IMR-90 (cell line): ENCODE measurements around the gene RIPK3. TPM values are rescaled to one million over a fixed set of nuclear protein-coding genes. Genes with fewer than 3 reads are reported as not detected.

Experiments used
- ATAC-seq: fragments of 200-7000 bp; cut with Tn5 transposase; 2 replicates; pipeline ENCODE4 v1.9.1; 2020; ENCODE audit warnings: low read depth, mild to moderate bottlenecking, moderate library complexity
- BruUV-seq: library from RNA; stranded (reverse); fragments of 400-500 nt; replicated peaks from 2 replicates; lab custom pipeline; 2021; lab: Mats Ljungman, UMichigan
- CTCF ChIA-PET: fragments of 300-600 bp; formaldehyde crosslinking; extraction: SDS; loops from one replicate; lab custom pipeline; 2021; ENCODE audit warnings: antibody characterized with exemption; lab: Yijun Ruan, JAX
- POLR2A ChIA-PET: fragments of 300-600 bp; sonication (Branson Sonifier 250); formaldehyde crosslinking; loops from one replicate; lab custom pipeline; 2022; ENCODE audit warnings: antibody characterized with exemption; ENCODE audit not compliant: unreplicated experiment; lab: Charles Lee
- DNase-seq: peaks from one replicate; pipeline ENCODE4 v3.0.0; 2013
- H2AFZ ChIP-seq: replicated peaks from 2 replicates; pipeline ENCODE3; 2013; ENCODE audit warnings: low read length, mild to moderate bottlenecking; ENCODE audit not compliant: poor library complexity
- H2AK5ac ChIP-seq: 2 replicates; pipeline ENCODE4 v1.6.1; 2013; ENCODE audit warnings: low read depth, low read length, inconsistent platforms
- H2AK9ac ChIP-seq: replicated peaks from 2 replicates; pipeline ENCODE3; 2013; ENCODE audit warnings: mild to moderate bottlenecking, low read depth, low read length, moderate library complexity; ENCODE audit not compliant: poor library complexity
- H2BK120ac ChIP-seq: 2 replicates; pipeline ENCODE4 v1.6.1; 2013; ENCODE audit warnings: low read depth, low read length, inconsistent platforms
- H2BK15ac ChIP-seq: 3 replicates; pipeline ENCODE4 v1.6.1; 2013; ENCODE audit warnings: low read depth, low read length, inconsistent platforms
- H2BK20ac ChIP-seq: 2 replicates; pipeline ENCODE4 v1.6.1; 2013; ENCODE audit warnings: low read depth, mild to moderate bottlenecking, inconsistent platforms, low read length, moderate library complexity
- H2BK5ac ChIP-seq: 2 replicates; pipeline ENCODE4 v1.6.1; 2013; ENCODE audit warnings: mild to moderate bottlenecking, low read depth, low read length, inconsistent platforms; ENCODE audit not compliant: poor library complexity, severe bottlenecking
- H3K14ac ChIP-seq: replicated peaks from 2 replicates; pipeline ENCODE4 v1.6.1; 2013; ENCODE audit warnings: low read depth, low read length, inconsistent platforms
- H3K18ac ChIP-seq: 2 replicates; pipeline ENCODE4 v1.6.1; 2013; ENCODE audit warnings: low read depth, low read length, control low read depth
- H3K23ac ChIP-seq: 2 replicates; pipeline ENCODE4 v1.6.1; 2013; ENCODE audit warnings: low read depth, low read length, inconsistent platforms
- H3K27ac ChIP-seq: 2 replicates; pipeline ENCODE4 v1.5.1; 2013; ENCODE audit warnings: mild to moderate bottlenecking, control low read depth, low read length; ENCODE audit not compliant: insufficient read depth
- H3K27me3 ChIP-seq: 2 replicates; pipeline ENCODE4 v1.6.1; 2013; ENCODE audit warnings: low read length; ENCODE audit not compliant: control insufficient read depth, insufficient read depth
- H3K36me3 ChIP-seq: 2 replicates; pipeline ENCODE4 v1.6.1; 2013; ENCODE audit warnings: low read length, mixed read lengths; ENCODE audit not compliant: control insufficient read depth, insufficient read depth
- H3K4ac ChIP-seq: 2 replicates; pipeline ENCODE4 v1.6.1; 2013; ENCODE audit warnings: low read depth, low read length, inconsistent platforms
- H3K4me1 ChIP-seq: 2 replicates; pipeline ENCODE4 v1.6.1; 2013; ENCODE audit warnings: low read length, mixed read lengths; ENCODE audit not compliant: control insufficient read depth, insufficient read depth
- H3K4me2 ChIP-seq: 2 replicates; pipeline ENCODE4 v1.6.1; 2013; ENCODE audit warnings: low read depth, mild to moderate bottlenecking, control low read depth, low read length, moderate library complexity
- H3K4me3 ChIP-seq: 2 replicates; pipeline ENCODE4 v1.5.1; 2013; ENCODE audit warnings: low read depth, mild to moderate bottlenecking, control low read depth, low read length, moderate library complexity; ENCODE audit not compliant: insufficient read depth
- H3K56ac ChIP-seq: 2 replicates; pipeline ENCODE4 v1.6.1; 2013; ENCODE audit warnings: low read length, inconsistent platforms; ENCODE audit not compliant: insufficient read depth; ENCODE audit errors: extremely low read depth
- H3K79me1 ChIP-seq, 2 experiments: 2 replicates each; pipeline ENCODE4 v1.6.1; 2013; ENCODE audit warnings: low read length in 2 of 2, inconsistent platforms in 1 of 2, low read depth in 1 of 2
- H3K9ac ChIP-seq: 2 replicates; pipeline ENCODE4 v1.6.1; 2013; ENCODE audit warnings: low read depth, low read length, control low read depth
- H3K9me1 ChIP-seq: 2 replicates; pipeline ENCODE4 v1.6.1; 2013; ENCODE audit warnings: low read length, inconsistent platforms; ENCODE audit not compliant: insufficient read depth
- H3K9me3 ChIP-seq: 2 replicates; pipeline ENCODE4 v1.6.1; 2013; ENCODE audit warnings: low read length; ENCODE audit not compliant: control insufficient read depth, insufficient read depth
- H4K20me1 ChIP-seq: 2 replicates; pipeline ENCODE4 v1.6.1; 2013; ENCODE audit warnings: low read length, inconsistent platforms; ENCODE audit not compliant: insufficient read depth
- H4K5ac ChIP-seq: 2 replicates; pipeline ENCODE4 v1.6.1; 2013; ENCODE audit warnings: mild to moderate bottlenecking, low read depth, low read length, control low read depth
- H4K8ac ChIP-seq, 2 experiments: 2 replicates each; pipeline ENCODE4 v1.6.1; 2013; ENCODE audit warnings: low read depth in 2 of 2, low read length in 2 of 2, control low read depth in 1 of 2, inconsistent platforms in 1 of 2
- H4K91ac ChIP-seq: 2 replicates; pipeline ENCODE4 v1.6.1; 2013; ENCODE audit warnings: low read depth, low read length, inconsistent platforms; ENCODE audit not compliant: insufficient read depth
- MAZ ChIP-seq: IDR thresholded peaks from 2 replicates; pipeline ENCODE4 v1.6.1; 2012; ENCODE audit warnings: low read depth, mild to moderate bottlenecking, low read length, improper control_type of control experiment, moderate library complexity, borderline replicate concordance
- RAD21 ChIP-seq: IDR thresholded peaks from 2 replicates; pipeline ENCODE4 v1.6.1; 2012; ENCODE audit warnings: low read length, improper control_type of control experiment
- RCOR1 ChIP-seq: IDR thresholded peaks from 2 replicates; pipeline ENCODE4 v1.6.1; 2012; ENCODE audit warnings: mild to moderate bottlenecking, low read length, improper control_type of control experiment; ENCODE audit not compliant: insufficient replicate concordance
- WGBS, 2 experiments: methylation state at CpG; one replicate each; pipeline versions ENCODE4 v1.1.5 to v1.1.7; 2013; ENCODE audit warnings: missing lambda C conversion rate in 2 of 2; ENCODE audit not compliant: insufficient read length in 1 of 2; ENCODE audit errors: extremely low coverage in 2 of 2; 5-methylcytosine and 5-hydroxymethylcytosine counted together
- dilution Hi-C: fragments of 300-500 bp; cut with HindIII; formaldehyde crosslinking; loops from one replicate; pipeline ENCODE4 v1.14.3; 2018; ENCODE audit warnings: low sequenced_read_pairs; ENCODE audit not compliant: unreplicated experiment
- in situ Hi-C: fragments of 300-500 bp; cut with MboI; formaldehyde crosslinking; loops from 3 replicates; pipeline ENCODE4 v1.14.3; 2019; ENCODE audit warnings: low sequenced_read_pairs, inconsistent platforms, mixed read lengths
- intact Hi-C: fragments of 100-400 bp; cut with micrococcal nuclease; formaldehyde crosslinking; loops from 2 replicates; pipeline ENCODE4 v1.10.0; 2022
- polyA plus RNA-seq, 3 experiments: library from polyadenylated mRNA; depleted of rRNA; stranded (reverse); fragments of >200 nt; gene quantifications; 2 replicates each; pipeline ENCODE4 v1.2.3, GENCODE V29; 2012; ENCODE audit warnings: low replicate concordance in 1 of 3
- total RNA-seq: library from RNA; depleted of rRNA; stranded (reverse); fragments of >200 nt; gene quantifications from 2 replicates; pipeline ENCODE4 v1.2.3, GENCODE V29; 2012

The RIPK3 gene
- total and polyA plus RNA-seq, 2 of the 4 experiments (the other 2 are of a cell fraction), result 0.09 TPM; not detected in 1

DNA sequence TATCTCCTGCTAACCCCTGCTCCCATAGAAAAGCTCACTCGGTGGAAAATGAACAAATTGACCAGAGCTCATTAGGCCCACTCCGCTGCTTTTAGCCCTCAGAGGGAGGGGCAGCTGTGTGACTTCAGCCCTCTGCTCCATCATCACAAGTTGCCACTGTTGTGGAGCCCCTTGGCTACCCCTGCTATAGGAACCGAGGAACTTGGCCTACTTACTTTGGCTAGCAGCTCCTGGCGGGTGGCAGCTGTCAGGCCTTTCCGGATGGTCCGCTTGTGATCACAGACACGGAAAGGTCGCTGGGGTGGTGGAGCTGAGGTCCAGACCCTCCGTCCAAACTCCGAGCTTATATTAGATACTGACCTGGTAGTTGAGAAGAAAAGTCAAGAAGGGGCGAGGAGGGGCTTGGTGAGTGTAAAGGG lies 32.6 kb downstream of the RIPK3 start:
- no peak overlapping the region for H3K4ac ChIP-seq
- 86% methylated on average over 9 of the region's 11 CpGs; no CpG with 5 or more reads in 1 of the 2 experiments for WGBS, 2 experiments
- dilution Hi-C loops, result no loop called here
- ATAC-seq, result no peak
- no peak overlapping the region for H3K23ac ChIP-seq
- H3K14ac ChIP-seq, result no peak overlapping the region
- H4K8ac ChIP-seq, result no peak overlapping the region
- peaks cover 8% of the 10 kb centered on the region; the same call in 1 of the 2 replicates for H4K20me1 ChIP-seq
- no peak overlapping the region for H2BK120ac ChIP-seq
- peaks cover 5% of the 10 kb centered on the region; the same call in 1 of the 2 replicates for H3K9me1 ChIP-seq
- H3K9ac ChIP-seq, result no peak overlapping the region
- no peak overlapping the region for H4K5ac ChIP-seq
- no peak overlapping the region for H3K27ac ChIP-seq
- no peak overlapping the region for H2AK5ac ChIP-seq
- TF ChIP-seq MAZ (no peak), RAD21 (no peak), RCOR1 (no peak)
- H3K36me3 ChIP-seq, result peaks cover 39% of the 10 kb centered on the region
- H2BK15ac ChIP-seq, result no peak overlapping the region
- no peak overlapping the region for H3K4me2 ChIP-seq
- no peak overlapping the region for H4K91ac ChIP-seq
- peaks cover 10% of the 10 kb centered on the region; the same call in 1 of the 2 replicates for H3K4me1 ChIP-seq
- no peak for DNase-seq
- H2AFZ ChIP-seq, result no peak overlapping the region
- no peaks in the 10 kb centered on the region for H3K9me3 ChIP-seq
- BruUV-seq, result no TSS peak
- no peak overlapping the region for H3K56ac ChIP-seq
- H2AK9ac ChIP-seq, result no peak overlapping the region
- H3K79me1 ChIP-seq, result peaks cover 7 to 15% of the 10 kb centered on the region in 2 experiments; a peak in 2 of 4 replicates
- H3K18ac ChIP-seq, result no peak overlapping the region
- no peak overlapping the region for H2BK5ac ChIP-seq
- intact Hi-C loops, result no loop called here
- in situ Hi-C loops, result no loop called here
- ChIA-PET CTCF (interaction anchor here (0.6 to 4.1 kb wide), 5 partner anchors 9 to 65 kb away, joined by 3 to 20 read pairs (median 6); partner anchors contain the start of gene TINF2), POLR2A (no interaction called here)
- H2BK20ac ChIP-seq, result no peak overlapping the region
- H3K4me3 ChIP-seq, result no peak overlapping the region
- H3K27me3 ChIP-seq, result no peaks in the 10 kb centered on the region
